ENCODE results near the gene NDUFAF2.
"Not testable (repeated sequence)": the region's sequence is repeated elsewhere in the genome, so short reads cannot be mapped to it uniquely, and the experiment has no call there.

NDUFAF2 gene

GRCh38 chr5:60944904-60945812 lies at the start of gene NDUFAF2, which contains the start of gene ERCC8:
NDUFAF2 (plus strand) TSS chr5:60945205; CDS start chr5:60945256, 51 bp downstream.
ERCC8 (minus strand) TSS chr5:60945070; CDS start chr5:60945008, 62 bp downstream.
- peak; percentile 77 for DNase-seq

- no peak for DNase-seq
These were observed 48.0 kb upstream of the NDUFAF2 start for GRCh38 chr5:60896991-60897390.

DNA sequence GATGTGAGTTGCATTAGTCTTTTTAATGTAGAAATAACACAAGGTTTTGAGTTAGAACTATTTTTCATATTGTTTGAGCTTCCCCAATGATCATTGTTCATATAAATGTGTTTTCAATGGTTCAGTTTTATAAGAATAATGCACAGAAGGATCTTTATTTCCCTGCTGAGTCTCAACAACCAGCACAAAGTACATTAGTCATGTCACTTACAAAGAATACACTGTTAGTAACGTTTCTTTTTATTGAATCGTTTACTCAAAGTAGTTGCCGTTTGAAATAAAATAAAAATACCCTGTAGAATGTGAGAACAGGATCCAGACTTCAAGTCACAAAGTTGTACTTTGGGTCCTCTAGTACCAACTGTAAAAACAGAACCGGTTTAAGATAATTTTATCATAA lies 41.6 kb upstream of the NDUFAF2 start:
- no peak for DNase-seq

- no peak for DNase-seq
These were observed 28.4 kb upstream of the NDUFAF2 start for GRCh38 chr5:60916646-60917045.

- no peak for DNase-seq
These were observed 26.5 kb upstream of the NDUFAF2 start for GRCh38 chr5:60918466-60918865.

DNA sequence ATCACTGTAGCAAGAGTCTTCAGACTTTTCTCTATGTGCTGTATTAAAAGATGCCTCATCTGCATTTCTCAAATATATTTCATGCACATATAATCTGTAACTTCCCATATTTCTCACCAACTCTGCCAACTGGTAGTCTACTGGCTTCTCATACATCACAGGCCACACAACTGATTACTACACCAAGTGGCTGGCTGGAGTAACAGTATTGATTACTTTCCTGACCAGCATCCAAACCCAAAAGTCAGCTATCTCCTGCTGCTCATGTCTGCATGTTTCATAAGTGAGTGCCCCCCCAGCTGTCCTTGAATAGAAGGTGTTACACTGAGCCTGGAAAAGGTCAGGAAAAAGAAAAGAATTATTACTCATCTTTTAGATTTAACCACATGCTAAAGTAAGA lies 17.6 kb upstream of the NDUFAF2 start:
- no peak for DNase-seq

DNA sequence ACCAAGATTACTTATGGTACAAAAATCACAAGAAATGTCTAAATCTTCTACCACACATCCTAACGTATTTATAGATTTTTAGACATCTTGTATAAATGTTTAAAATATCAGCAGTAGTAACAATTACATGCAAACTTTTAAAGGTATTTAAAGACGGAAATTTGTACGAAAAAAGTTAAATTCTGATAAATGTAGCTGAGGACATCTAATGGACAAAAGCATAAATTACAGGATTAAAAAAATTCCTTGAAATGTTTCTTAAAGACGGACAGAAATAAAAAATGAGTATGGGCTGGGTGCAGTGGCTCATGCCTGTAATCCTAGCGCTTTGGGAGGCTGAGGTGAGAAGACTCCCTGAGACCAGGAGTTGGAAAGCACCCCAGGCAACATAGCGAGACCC lies 16.0 kb upstream of the NDUFAF2 start:
- DNase-seq, result no peak

DNA sequence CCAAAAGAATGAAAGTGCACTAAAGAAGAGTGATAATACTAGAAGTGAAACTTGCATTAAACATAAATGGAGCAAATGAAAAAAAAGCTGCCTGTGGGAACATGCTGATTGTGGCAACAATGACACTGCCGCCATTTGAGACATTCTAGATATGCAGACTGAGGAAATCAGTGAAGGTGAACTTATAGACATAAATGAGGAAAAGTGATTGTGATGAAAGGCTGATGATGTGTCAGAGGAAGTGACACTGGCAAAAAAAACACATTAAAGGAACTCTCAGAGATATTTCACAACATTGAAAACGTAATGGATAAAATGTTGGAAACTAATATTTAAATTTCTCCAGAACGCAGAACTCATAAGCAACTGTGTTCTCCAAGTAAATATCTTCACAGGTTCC lies 1.4 kb upstream of the NDUFAF2 start:
- no peak for DNase-seq

- DNase-seq, result no peak
These were observed 795 bp downstream of the NDUFAF2 start for GRCh38 chr5:60945813-60946187.

DNA sequence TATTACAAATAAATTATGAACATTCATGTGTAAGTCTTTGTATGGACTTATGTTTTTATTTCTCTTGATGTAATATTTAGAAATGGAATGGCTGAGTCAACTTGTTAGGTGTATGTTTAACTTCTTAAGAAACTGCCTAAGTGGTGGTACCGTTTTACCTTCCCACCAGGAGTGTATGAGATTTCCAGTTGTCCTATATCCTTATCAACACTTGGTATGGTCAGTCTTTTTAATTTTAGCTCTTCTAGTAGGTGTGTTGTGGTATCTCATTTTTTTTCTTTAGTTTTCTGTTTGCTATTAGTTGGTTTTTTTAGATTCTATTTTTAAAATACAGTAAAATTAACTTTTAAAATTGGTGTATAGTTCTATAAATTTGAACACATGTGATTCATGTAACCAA lies 3.7 kb downstream of the NDUFAF2 start:
- no peak for DNase-seq

GRCh38 chr5:60955239-60955638 lies 10.2 kb downstream of the NDUFAF2 start:
- DNase-seq, result no peak

DNA sequence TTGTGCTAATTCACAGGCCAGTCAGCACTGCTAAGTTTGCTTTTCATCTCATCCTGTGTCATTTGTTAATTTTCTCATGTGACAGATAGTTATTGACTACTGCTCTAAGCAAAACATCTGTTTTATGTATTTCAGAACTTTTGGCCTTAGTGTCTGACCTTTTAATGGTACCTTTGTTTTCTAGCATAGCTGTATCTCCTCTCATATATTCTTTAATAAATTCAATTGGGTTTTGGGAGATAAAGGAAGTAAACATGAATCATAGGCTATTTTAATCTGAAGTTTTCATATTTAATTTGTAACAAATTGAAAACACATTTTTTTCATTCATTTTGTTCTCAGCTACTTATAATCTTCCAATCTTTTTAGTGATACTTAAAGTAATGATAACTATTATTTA lies 13.1 kb downstream of the NDUFAF2 start:
- DNase-seq, result no peak

DNA sequence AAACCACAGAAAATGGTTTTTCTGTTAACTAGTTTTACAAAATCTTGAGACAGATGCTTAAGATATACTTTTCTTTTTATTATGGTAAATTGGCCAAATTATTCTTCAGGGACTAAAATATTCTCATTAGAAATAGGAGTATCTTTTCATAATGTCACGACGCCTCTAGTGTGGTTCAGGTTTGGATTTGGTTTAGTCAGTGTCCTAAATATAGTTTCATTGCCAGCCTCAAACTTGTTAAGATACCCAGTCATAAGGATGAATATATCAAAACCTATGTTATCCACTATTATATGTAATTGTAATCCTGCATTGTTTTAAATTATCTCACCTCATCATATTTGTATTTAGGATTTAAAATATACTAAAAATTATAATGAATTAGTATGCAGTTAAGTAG lies 13.7 kb downstream of the NDUFAF2 start:
- no peak for DNase-seq

DNA sequence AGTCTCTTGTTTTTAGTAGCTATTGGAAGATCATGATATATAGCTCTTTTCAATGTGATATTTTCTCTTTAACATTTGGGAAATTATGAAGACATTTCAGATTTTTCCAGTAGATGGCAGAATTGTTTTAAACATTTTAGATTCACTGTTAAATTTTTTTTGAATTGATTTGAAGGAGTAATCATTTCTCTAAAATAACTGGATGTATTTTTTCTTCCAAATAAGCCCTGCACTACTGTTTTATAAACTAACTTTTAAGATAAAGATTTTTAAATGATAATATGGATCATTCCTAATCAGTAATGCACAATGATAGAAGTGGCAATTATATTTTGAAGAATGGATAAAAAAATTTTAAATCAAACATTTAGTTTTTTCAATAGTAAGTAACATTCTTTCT lies 14.2 kb downstream of the NDUFAF2 start:
- DNase-seq, result no peak

GRCh38 chr5:60960591-60960990 lies 15.6 kb downstream of the NDUFAF2 start:
- DNase-seq, result no peak

DNA sequence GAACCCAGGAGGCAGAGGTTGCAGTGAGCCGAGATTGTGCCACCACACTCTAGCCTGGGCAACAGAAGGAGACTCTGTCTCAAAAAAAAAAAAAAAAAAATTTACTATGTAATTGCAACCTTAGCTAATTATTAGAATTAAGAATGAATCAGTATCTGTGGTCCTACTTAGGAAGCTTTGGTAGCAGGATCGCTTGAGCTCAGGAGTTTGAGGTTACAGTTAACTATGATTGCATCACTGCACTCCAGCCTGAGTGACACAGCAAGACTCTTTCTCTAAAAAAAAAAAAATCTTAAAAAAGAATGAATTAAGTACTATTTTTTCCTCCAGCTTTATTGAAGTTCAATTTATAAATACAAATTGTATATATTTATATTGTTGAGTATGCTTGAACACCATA lies 16.7 kb downstream of the NDUFAF2 start:
- no peak for DNase-seq

DNA sequence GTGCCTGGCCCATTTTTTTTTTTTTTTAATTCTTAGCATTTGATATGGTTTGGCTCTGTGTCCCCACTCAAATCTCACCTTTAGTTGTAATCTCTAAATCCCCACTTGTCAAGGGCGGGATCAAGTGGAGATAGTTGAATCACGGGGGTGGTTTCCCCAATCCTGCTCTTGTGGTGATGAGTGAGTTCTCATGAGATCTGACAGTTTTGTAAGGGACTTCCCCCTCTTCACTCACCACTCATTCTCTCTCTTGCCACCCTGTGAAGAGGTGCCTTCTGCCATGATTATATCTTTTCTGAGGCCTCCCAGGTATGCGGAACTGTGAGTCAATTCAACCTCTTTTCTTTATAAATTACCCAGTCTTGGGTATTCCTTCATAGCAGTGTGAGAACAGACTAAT lies 27.2 kb downstream of the NDUFAF2 start:
- DNase-seq, result no peak

DNA sequence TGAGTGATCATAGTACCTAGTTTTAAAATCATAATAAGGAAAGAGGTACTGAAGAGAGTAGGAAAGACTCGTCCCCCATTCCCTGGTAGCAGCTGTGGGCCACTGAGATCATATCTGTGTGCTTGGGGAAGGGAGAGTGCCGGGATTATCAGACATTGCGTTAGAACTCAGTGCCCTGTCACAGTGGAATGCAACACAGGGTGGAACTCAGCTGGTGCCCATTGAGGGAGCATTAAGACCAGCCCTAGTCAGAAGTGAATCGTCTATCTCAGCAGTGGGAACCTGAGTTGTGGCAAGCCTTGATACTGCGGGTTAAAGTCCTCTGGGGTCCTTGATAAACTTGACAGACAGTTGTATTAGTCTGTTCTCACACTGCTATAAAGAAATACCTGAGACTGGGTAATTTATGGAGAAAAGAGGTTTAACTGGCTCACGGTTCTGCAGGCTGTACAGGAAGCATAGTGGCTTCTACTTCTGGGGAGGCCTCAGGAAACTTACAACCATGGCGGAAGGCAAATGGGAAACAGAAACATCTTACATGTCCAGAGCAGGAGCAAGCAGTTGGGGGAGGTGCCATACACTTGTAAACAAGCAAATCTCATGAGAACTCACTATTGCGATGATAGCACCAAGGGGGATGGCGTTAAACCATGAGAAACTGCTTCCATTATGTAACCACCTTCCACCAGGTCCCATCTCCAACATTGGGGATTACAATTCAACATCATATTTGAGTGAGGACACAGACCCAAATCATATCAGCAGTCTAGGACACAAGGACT lies 33.1 kb downstream of the NDUFAF2 start:
- DNase-seq, result no peak

- DNase-seq, result no peak
These were observed 34.0 kb downstream of the NDUFAF2 start for GRCh38 chr5:60978968-60979367.

DNA sequence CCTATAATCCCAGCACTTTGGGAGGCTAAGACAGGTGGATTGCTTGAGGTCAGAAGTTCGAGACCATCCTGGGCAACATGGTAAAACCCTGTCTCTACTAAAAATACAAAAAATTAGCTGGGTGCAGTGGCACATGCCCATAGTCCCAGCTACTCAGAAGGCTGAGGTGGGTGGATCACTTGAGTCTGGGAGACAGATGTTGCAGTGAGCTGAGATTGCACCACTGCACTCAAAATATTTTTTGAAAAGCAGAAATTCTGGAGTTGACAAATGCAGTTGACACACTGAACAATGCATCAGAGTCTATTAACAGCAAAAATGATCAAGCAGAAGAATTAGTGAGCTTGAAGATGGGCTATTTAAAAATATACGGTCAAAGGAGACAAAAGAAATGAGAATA lies 35.5 kb downstream of the NDUFAF2 start:
- no peak for DNase-seq

- DNase-seq, result not testable (repeated sequence)
These were observed 37.1 kb downstream of the NDUFAF2 start for GRCh38 chr5:60982127-60982526.

DNA sequence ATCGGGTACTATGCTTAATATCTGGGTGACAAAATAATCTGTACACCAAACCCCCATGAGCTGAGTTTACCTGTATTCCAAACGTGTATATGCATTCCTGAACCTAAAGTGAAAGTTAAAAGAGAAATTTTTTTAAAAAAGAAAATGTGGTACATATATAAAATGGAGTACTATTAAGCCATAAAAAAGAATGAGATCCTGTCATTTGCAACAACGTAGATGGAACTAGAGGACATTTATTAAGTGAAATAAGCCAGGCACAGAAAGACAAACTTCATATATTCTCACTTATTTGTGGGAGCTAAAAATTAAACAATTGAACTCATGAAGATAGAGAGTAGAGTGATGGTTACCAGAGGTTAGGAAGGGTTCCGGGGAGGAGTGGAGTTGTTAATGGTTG lies 44.8 kb downstream of the NDUFAF2 start:
- DNase-seq, result no peak

DNA sequence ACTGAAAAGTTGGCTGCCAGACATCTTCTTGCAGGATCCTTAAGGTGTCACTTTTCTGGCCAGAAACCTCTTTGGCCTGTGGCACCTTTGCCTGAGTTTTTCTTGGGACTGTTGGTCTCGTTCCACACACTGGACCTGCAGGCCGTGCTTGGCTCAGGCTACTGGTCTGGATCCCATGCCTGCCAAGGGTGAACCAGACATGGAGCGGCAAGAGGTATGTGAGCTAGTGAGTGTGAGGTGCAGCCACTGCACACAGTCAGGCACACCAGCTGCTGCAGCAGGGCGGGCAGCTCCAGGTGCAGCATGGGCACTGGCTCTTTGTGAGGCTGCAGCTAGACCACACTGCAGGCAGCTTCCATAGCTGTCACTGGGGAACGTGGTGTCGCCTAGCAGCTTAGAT lies 47.9 kb downstream of the NDUFAF2 start:
- no peak for DNase-seq

DNA sequence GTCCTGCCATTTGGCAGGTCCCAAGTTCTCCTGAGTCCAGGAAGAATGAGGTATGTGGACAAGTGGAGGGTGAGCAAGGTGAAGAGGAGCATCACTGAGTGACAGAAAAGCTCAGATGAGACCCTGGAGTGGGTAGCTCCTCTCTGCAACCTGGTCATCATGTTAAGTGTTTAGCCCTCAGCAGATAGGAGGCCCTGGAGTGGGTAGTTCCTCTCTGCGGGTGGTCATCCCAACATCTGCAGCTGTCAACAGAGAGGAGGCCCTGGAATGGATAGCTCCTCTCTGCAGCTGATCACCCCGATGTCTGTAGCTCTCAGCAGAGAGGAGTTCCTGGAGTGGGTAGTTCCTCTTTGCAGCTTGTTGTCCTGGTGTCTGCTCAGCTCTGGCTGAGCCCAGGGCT lies 48.4 kb downstream of the NDUFAF2 start:
- no peak for DNase-seq

All from activated CD4-positive, alpha-beta T cell treated with anti-CD3 and anti-CD28 coated beads for 1 hour (primary cell).